MCF 10A (cell line): ENCODE measurements around the gene ZBTB7C. TPM values are rescaled to one million over a fixed set of nuclear protein-coding genes. Genes with fewer than 3 reads are reported as not detected.

Experiments
- BruUV-seq: library from RNA; stranded (reverse); fragments of 400-500 nt; replicated peaks from 2 replicates; lab custom pipeline; 2021; lab: Mats Ljungman, UMichigan
- CTCF ChIA-PET: fragments of 300-600 bp; sonication (Branson Sonifier 250); formaldehyde crosslinking; extraction: SDS; loops from one replicate; lab custom pipeline; 2021; ENCODE audit warnings: antibody characterized with exemption, inconsistent platforms; lab: Yijun Ruan, JAX
- POLR2A ChIA-PET: fragments of 300-600, 350-650 bp; sonication (Branson Sonifier 250); formaldehyde crosslinking; extraction: SDS; loops from one replicate; lab custom pipeline; 2020; ENCODE audit warnings: antibody characterized with exemption, inconsistent platforms; lab: Yijun Ruan, JAX
- DNase-seq: peaks from one replicate; pipeline ENCODE4 v3.0.0-alpha.2; 2018; ENCODE audit not compliant: unreplicated experiment
- H3K27ac Mint-ChIP-seq: one replicate; pipeline ENCODE4 v1.8.0; 2022; ENCODE audit warnings: mild to moderate bottlenecking, low read depth, mixed read lengths; ENCODE audit not compliant: unreplicated experiment
- H3K27me3 Mint-ChIP-seq: one replicate; pipeline ENCODE4 v1.8.0; 2022; ENCODE audit warnings: mixed read lengths; ENCODE audit not compliant: insufficient read depth, unreplicated experiment
- H3K36me3 Mint-ChIP-seq: one replicate; pipeline ENCODE4 v1.8.0; 2022; ENCODE audit warnings: mild to moderate bottlenecking, moderate library complexity, mixed read lengths; ENCODE audit not compliant: insufficient read depth, unreplicated experiment
- H3K4me1 Mint-ChIP-seq: one replicate; pipeline ENCODE4 v1.8.0; 2022; ENCODE audit warnings: mixed read lengths; ENCODE audit not compliant: insufficient read depth, unreplicated experiment
- H3K4me3 Mint-ChIP-seq: one replicate; pipeline ENCODE4 v1.8.0; 2022; ENCODE audit warnings: mild to moderate bottlenecking, moderate library complexity, mixed read lengths; ENCODE audit not compliant: unreplicated experiment
- H3K9me3 Mint-ChIP-seq: one replicate; pipeline ENCODE4 v1.8.0; 2022; ENCODE audit warnings: mixed read lengths; ENCODE audit not compliant: unreplicated experiment
- intact Hi-C: fragments of 100-400 bp; cut with micrococcal nuclease; formaldehyde crosslinking; loops from 2 replicates; pipeline ENCODE4 v1.14.1; 2022
- total RNA-seq: library from RNA; stranded (reverse); gene quantifications from 2 replicates; pipeline ENCODE4 v1.2.3, GENCODE V29; 2022
- TF ChIP-seq, protein P1 (sequence below): fragments of 200-600 bp; IDR thresholded peaks from one replicate; pipeline ENCODE4 v1.8.0; 2022; ENCODE audit warnings: antibody characterized with exemption, mild to moderate bottlenecking; ENCODE audit not compliant: unreplicated experiment

Gene ZBTB7C
- total RNA-seq, 1 experiment from 2014 or later = 0.42 TPM

DNA sequence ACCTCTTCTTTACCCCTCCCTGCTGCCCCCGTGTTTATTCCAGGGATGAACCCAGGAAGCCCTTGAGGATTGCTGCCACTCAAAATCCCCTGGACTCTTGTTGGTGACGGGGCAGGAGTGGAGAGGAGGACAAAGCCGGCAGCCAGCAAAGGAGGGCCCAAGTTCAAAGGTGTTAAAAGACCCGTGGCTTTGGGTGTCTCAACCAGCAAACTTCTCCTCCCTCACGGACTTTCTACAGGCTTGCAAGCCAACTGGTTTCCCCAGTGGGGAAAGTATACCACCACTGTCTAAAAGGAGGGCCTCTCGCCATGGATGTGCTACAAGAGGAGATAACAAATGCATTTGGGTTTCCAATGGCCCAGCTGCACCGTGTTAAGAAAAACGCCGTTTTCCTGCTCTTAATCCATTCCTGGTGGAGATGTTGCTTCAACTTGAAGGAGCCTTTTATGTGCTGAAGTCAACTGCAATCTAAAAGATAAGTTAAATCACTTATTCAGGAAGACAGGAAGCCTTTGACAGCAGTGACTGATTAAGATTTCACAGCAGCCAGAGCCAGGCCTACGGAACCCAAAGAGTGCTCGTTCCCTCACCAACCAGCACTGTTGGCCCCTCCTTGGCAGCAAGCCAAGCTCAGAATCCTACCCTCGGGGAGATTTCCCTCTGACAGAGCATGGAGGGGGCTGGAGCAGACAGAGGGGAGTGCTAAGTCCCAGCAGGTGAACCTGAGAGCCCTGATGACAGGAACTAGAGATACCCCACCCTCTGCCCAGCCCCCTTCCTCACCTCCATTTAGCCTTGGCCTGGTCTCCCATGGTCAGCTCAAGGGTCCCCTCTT lies 57.8 kb downstream of the ZBTB7C start:
- no peaks in the 10 kb centered on the region for H3K36me3 Mint-ChIP-seq
- DNase-seq = no peak
- H3K27ac Mint-ChIP-seq = no peak overlapping the region
- TF ChIP-seq, protein P1, sequence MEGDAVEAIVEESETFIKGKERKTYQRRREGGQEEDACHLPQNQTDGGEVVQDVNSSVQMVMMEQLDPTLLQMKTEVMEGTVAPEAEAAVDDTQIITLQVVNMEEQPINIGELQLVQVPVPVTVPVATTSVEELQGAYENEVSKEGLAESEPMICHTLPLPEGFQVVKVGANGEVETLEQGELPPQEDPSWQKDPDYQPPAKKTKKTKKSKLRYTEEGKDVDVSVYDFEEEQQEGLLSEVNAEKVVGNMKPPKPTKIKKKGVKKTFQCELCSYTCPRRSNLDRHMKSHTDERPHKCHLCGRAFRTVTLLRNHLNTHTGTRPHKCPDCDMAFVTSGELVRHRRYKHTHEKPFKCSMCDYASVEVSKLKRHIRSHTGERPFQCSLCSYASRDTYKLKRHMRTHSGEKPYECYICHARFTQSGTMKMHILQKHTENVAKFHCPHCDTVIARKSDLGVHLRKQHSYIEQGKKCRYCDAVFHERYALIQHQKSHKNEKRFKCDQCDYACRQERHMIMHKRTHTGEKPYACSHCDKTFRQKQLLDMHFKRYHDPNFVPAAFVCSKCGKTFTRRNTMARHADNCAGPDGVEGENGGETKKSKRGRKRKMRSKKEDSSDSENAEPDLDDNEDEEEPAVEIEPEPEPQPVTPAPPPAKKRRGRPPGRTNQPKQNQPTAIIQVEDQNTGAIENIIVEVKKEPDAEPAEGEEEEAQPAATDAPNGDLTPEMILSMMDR = no peak
- H3K4me1 Mint-ChIP-seq = peaks cover 5% of the 10 kb centered on the region
- no TSS peak for BruUV-seq
- ChIA-PET CTCF (interaction anchor here (0.6 kb wide), 1 partner anchor 389 kb away, joined by 3 read pairs; no protein-coding TSS in a partner anchor), POLR2A (interaction anchor here (0.6 kb wide), 1 partner anchor 18 kb away, joined by 3 read pairs; no protein-coding TSS in a partner anchor)
- no peaks in the 10 kb centered on the region for H3K9me3 Mint-ChIP-seq
- intact Hi-C loops = no loop called here
- no peak overlapping the region for H3K4me3 Mint-ChIP-seq
- H3K27me3 Mint-ChIP-seq = no peaks in the 10 kb centered on the region

DNA sequence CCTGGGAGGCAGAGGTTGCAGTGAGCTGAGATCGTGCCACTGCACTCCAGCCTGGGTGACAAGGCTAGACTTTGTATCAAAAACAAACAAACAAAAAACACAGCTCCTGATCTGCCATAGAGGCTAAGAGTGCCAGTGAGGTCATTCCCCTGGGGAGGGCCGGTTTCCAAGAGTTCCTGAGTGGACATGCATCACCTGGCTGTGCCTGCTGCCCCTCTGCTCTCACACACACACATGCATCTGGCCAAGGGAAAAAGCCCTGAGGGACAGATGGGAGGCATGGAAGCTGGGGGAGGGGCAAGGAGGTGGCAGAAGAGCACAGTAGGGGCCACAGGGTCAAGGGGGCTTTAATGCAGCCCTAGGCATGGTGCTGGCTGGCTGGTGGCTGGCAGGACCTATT lies 60.4 kb downstream of the ZBTB7C start:
- H3K27me3 Mint-ChIP-seq = no peaks in the 10 kb centered on the region
- no peaks in the 10 kb centered on the region for H3K36me3 Mint-ChIP-seq
- peaks cover 10% of the 10 kb centered on the region for H3K4me1 Mint-ChIP-seq
- no peak overlapping the region for H3K27ac Mint-ChIP-seq
- H3K4me3 Mint-ChIP-seq = no peak overlapping the region
- BruUV-seq = no TSS peak
- intact Hi-C loops = loop anchor here (5.0 kb wide), 1 partner anchor 576 kb away; no protein-coding TSS in a partner anchor
- ChIA-PET POLR2A (no interaction called here), CTCF (interaction anchor here (0.6 to 1.2 kb wide), 3 partner anchors 12 to 317 kb away, joined by 3 read pairs; no protein-coding TSS in a partner anchor)
- no peaks in the 10 kb centered on the region for H3K9me3 Mint-ChIP-seq
- no peak for DNase-seq
- TF ChIP-seq, protein P1 = no peak

DNA sequence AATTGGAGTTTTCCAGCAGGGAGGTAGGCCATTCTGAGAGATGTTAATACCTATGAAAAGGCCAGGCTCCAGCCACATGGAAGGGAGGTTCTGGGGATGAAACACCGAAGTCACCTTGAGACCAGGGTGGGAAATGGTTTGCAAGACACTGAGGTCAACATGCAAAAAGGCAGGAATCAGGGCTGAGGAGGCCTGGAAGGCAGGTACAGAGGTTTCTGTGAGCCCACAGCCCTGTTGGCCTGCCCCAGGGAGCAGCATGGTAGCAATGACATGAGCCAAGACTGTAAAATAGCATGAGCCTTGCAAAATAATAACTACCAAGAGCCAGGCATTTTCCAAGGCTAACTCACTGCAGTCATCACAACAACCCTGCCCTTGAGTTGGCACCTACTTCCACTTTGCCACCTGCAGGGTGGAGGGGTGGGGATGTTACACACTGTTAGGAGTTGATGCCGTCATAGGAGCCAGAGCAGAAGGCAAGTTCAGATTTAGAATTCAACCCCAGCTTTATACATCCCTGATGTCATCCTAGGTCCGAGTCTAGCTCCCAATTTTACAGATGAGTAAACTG lies 61.3 kb downstream of the ZBTB7C start:
- Mint-ChIP-seq H3K27ac (no peak overlapping the region), H3K36me3 (no peaks in the 10 kb centered on the region), H3K27me3 (no peaks in the 10 kb centered on the region), H3K9me3 (no peaks in the 10 kb centered on the region), H3K4me3 (no peak overlapping the region), H3K4me1 (peaks cover 10% of the 10 kb centered on the region)
- intact Hi-C loops = loop anchor here (5.0 kb wide), 1 partner anchor 576 kb away; no protein-coding TSS in a partner anchor
- TF ChIP-seq, protein P1 = no peak
- POLR2A ChIA-PET = no interaction called here
- no TSS peak for BruUV-seq
- no peak for DNase-seq
- CTCF ChIA-PET = interaction anchor here (0.6 to 3.0 kb wide), 4 partner anchors 13 to 318 kb away, joined by 3 to 13 read pairs (median 3); no protein-coding TSS in a partner anchor

DNA sequence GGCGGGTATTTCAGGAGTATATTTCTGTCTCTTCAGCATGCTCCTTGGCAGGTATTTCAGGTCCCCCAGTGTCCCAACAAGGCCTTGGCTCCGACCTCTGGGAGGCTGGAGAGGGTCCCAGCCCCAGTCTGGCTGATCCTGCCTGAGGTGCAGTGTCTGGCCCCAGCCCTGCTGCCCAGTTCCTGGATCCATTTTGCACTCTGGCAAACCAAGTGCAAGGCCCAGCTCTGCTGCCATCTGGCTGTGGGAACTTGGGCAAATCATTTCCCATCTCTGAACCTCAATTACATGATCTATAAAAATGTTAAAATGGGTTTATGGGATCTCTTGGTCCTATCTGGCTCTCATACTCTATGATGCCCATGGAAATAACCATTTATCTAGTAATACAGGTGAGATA lies 63.6 kb downstream of the ZBTB7C start:
- Mint-ChIP-seq H3K4me3 (no peak overlapping the region), H3K27ac (no peak overlapping the region), H3K27me3 (no peaks in the 10 kb centered on the region), H3K36me3 (no peaks in the 10 kb centered on the region), H3K9me3 (no peaks in the 10 kb centered on the region), H3K4me1 (peaks cover 10% of the 10 kb centered on the region)
- no TSS peak for BruUV-seq
- DNase-seq = peak; percentile 55
- intact Hi-C loops = loop anchor here (1.0 to 5.0 kb wide), 4 partner anchors 101 to 573 kb away; no protein-coding TSS in a partner anchor
- POLR2A ChIA-PET = no interaction called here
- TF ChIP-seq, protein P1 = peak; percentile 55
- CTCF ChIA-PET = interaction anchor here (0.7 to 3.0 kb wide), 11 partner anchors 9 to 1130 kb away, joined by 3 to 13 read pairs (median 4); no protein-coding TSS in a partner anchor
